Dermis microvascular lymphatic vessel endothelial cell (primary cell): ENCODE measurements around the gene TMEM205. TPM values are rescaled to one million over a fixed set of nuclear protein-coding genes. Genes with fewer than 3 reads are reported as not detected.

ENCODE experiments used
- DNase-seq, 2 donors: peaks; one replicate each; pipeline versions ENCODE4 v3.0.0 to v3.0.0-alpha.2; 2010; ENCODE audit warnings: low read depth in 2 of 2
- total RNA-seq: library from RNA; depleted of rRNA; stranded (reverse); fragments of >200 nt; gene quantifications from 2 replicates; pipeline ENCODE4 v1.2.1, GENCODE V29; 2014

TMEM205 gene
- total RNA-seq, 1 donor from 2014 or later = 77.7 TPM

DNA sequence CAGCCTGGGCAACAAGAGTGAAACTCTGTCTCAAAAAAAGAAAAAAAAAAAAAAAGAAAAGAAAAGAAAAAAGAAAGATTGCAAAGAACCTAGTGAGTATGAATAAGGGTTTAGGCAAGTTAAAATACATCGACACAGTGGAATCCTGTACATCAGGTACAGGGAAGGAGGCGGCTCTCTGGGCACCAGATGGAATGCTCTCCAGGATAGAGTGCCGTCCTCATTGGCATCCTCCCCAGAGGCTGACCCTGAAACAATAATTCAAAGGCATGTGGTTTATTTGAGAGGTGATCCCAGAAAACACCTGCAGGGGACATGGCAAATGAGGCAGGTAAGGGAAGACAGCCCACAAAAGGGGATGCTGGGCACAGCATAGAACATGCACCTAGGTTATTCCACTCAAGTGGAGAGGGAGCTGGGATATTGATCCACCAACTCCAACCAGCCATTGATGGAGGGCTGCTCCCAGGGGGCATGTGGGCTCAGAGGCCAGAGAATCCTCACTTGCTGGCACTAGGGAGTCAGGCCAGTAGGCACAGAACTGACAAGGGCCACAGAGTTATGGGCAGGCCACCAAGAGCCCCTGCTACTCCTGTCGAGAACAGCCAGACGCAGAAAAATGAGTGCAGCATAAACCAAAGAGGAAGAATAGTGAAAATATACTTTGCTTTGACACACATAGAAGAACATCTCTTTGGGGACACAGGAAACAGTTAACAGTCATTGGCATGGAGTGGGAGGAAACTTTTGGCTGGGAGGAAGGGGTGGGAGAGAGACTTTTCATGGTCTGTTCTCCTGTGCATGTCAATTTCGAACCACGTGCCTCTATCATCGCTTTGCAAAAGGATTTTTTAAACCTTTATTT, 45.9 kb downstream of the TMEM205 start:
- DNase-seq = no peak

DNA sequence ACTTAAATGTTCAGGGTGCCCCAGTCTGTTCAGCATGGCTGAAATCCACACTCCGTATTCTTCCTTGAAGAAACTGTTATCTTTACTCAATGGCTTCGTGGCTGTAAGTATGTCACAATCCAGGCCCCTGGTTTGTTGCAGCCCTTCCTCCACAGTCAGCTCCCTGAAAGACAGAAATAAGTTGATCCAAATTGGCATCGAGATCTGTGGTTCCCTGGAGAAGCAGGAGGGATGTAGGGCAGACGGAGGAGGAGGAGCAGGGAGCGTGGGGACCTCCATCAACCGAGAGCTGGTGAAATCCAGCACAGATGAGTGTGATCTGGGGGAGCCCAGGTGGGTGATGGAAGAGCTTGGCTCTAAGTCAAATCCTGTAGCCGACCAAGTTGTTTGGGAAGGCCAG, 49.8 kb downstream of the TMEM205 start:
- no peak for DNase-seq

DNA sequence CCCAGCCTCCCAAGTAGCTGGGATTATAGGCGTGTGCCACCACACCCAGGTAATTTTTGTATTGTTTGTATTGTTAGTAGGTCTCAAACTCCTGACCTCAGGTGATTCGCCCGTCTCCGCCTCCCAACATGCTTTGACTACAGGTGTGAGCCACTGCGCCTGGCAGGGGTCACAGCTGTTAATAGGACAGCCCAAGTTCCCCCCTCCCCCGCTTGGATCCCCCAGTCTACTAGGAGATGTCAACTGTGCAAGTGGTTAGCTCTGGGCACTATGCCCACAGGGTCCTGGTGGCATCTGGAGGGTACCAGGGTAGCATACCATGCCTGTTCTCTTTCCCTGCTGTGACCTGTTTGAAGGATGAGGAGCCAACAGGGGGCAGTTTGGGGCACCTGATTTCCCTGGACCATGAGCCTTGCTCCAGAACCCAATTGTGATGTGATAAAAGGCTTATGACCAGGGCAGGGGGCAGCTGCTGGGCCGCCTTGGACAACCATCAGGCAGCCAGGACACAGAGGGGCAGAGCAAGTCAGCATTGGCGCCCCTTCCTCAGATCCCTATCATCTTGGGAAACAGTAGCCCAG, 50.3 kb downstream of the TMEM205 start, which contains the start of gene TSPAN16:
Gene TSPAN16 (plus strand): TSS at position 496 of the 581 bp plus-strand sequence. CDS start 138 bp downstream, outside the sequence.
- no peak for DNase-seq

DNA sequence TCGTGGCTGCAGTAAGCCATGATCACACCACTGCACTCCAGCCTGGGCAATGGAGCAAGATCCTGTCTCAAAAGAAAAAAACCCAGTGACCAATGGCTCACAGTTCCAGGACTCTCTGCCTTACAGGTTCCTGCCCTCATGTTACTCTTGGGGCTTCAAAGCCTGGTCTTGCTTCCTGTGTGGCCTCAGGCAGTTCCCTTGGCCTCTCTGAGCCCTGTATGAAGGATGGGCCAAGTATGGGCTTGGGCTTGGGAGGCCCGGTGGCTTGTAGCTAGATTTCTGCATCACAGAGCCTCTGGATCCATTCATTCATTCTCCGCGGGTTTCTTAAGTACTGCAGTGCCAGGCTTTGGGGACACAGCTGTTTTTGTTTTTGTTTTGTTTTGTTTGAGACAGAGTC, 50.9 kb downstream of the TMEM205 start:
- DNase-seq = no peak

DNA sequence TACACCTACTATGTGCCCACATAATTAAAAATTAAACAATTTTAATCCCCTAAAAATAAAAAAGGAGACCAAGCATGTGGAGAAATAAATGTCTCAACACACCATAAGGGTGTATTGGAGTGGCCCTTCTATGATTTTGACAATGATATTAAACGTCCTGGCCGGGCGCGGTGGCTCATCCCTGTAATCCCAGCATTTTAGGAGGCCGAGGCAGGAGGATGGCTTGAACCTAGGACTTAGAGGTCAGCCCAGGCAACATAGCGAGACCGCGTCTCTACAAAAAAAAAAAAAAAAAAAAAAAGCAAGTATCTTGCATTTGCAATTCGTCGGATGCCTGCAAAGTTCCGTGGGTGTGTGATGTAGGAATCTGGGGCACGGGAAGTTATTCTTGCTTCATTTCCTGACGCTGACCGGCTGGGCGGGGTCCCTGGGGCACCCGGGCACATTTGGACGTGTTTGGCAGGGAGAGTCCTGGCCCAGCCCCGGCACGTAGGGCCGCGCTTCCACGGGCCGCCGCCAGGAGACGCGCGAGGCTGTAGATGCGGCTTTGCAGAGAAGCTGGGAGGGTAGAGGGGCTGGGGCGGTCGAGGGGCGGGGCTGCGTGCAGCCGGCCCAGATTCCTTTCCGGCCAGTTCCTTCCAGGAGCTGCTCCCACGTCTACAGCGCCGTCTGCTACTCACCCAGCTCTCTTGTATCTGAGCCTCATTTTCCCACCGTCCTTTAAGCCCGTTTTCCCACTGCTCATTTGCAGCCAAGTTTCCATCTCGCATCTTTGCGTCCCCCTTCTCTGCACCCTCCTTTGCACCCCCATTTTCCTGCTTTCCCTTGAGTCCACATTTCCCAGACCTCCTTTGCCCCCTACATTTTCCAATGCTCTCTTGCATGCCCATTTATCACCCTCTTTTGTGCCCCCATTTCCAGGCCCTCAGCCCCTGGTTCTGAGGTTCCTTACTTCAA, 52.4 kb downstream of the TMEM205 start:
- peak; percentile 59 to 85 for DNase-seq

Other genes with a start within 250 kb of the TMEM205 start
- 31.1 and 80.0 TPM in 2 replicates for gene SPC24, start 190.5 kb downstream of the TMEM205 start, total RNA-seq
- 45.6 and 127 TPM in 2 replicates for gene KANK2, start 148.7 kb downstream of the TMEM205 start, total RNA-seq
- gene ANGPTL8, start 106.6 kb downstream of the TMEM205 start, total RNA-seq = not detected in 2 replicates
- gene DOCK6, start 83.7 kb downstream of the TMEM205 start, total RNA-seq = 56.1 and 92.4 TPM in 2 replicates
- not detected in 2 replicates for gene TSPAN16, start 50.1 kb downstream of the TMEM205 start, total RNA-seq
- 34.7 and 35.5 TPM in 2 replicates for gene RAB3D, start 6.6 kb downstream of the TMEM205 start, total RNA-seq
- 3.9 and 7.0 TPM in 2 replicates for gene CCDC159, start 251 bp upstream of the TMEM205 start, total RNA-seq
- gene PLPPR2, start 9.2 kb upstream of the TMEM205 start, total RNA-seq = 4.2 and 10.1 TPM in 2 replicates
- gene SWSAP1, start 28.4 kb upstream of the TMEM205 start, total RNA-seq = 1.0 and 1.1 TPM in 2 replicates
- 4.2 and 6.8 TPM in 2 replicates for gene EPOR, start 38.0 kb upstream of the TMEM205 start, total RNA-seq
- gene RGL3, start 73.0 kb upstream of the TMEM205 start, total RNA-seq = 0.63 and 0.64 TPM in 2 replicates
- under 0.01 and 0.13 TPM in 2 replicates for gene ODAD3, start 88.9 kb upstream of the TMEM205 start, total RNA-seq
- 101 and 136 TPM in 2 replicates for gene PRKCSH, start 89.4 kb upstream of the TMEM205 start, total RNA-seq
- not detected in 2 replicates for gene ELAVL3, start 134.8 kb upstream of the TMEM205 start, total RNA-seq
- gene ZNF653, start 159.6 kb upstream of the TMEM205 start, total RNA-seq = 5.3 and 5.4 TPM in 2 replicates
- gene ECSIT, start 182.9 kb upstream of the TMEM205 start, total RNA-seq = 22.4 and 22.6 TPM in 2 replicates
- gene CNN1, start 192.6 kb upstream of the TMEM205 start, total RNA-seq = not detected in 2 replicates
- gene ELOF1, start 213.0 kb upstream of the TMEM205 start, total RNA-seq = 23.8 and 24.1 TPM in 2 replicates
- gene ACP5, start 231.4 kb upstream of the TMEM205 start, total RNA-seq = 0.26 and 0.38 TPM in 2 replicates